IMR-90 (cell line): ENCODE data around the gene SNAPC4. TPM values are rescaled to one million over a fixed set of nuclear protein-coding genes. Genes with fewer than 3 reads are reported as not detected.

Source experiments
- ATAC-seq: fragments of 200-7000 bp; cut with Tn5 transposase; 2 replicates; pipeline ENCODE4 v1.9.1; 2020; ENCODE audit warnings: low read depth, mild to moderate bottlenecking, moderate library complexity
- BruUV-seq: library from RNA; stranded (reverse); fragments of 400-500 nt; replicated peaks from 2 replicates; lab custom pipeline; 2021; lab: Mats Ljungman, UMichigan
- CTCF ChIA-PET: fragments of 300-600 bp; formaldehyde crosslinking; extraction: SDS; loops from one replicate; lab custom pipeline; 2021; ENCODE audit warnings: antibody characterized with exemption; lab: Yijun Ruan, JAX
- POLR2A ChIA-PET: fragments of 300-600 bp; sonication (Branson Sonifier 250); formaldehyde crosslinking; loops from one replicate; lab custom pipeline; 2022; ENCODE audit warnings: antibody characterized with exemption; ENCODE audit not compliant: unreplicated experiment; lab: Charles Lee
- DNase-seq: peaks from one replicate; pipeline ENCODE4 v3.0.0; 2013
- H2AFZ ChIP-seq: replicated peaks from 2 replicates; pipeline ENCODE3; 2013; ENCODE audit warnings: low read length, mild to moderate bottlenecking; ENCODE audit not compliant: poor library complexity
- H2AK5ac ChIP-seq: 2 replicates; pipeline ENCODE4 v1.6.1; 2013; ENCODE audit warnings: low read depth, low read length, inconsistent platforms
- H2AK9ac ChIP-seq: replicated peaks from 2 replicates; pipeline ENCODE3; 2013; ENCODE audit warnings: mild to moderate bottlenecking, low read depth, low read length, moderate library complexity; ENCODE audit not compliant: poor library complexity
- H2BK120ac ChIP-seq: 2 replicates; pipeline ENCODE4 v1.6.1; 2013; ENCODE audit warnings: low read depth, low read length, inconsistent platforms
- H2BK15ac ChIP-seq: 3 replicates; pipeline ENCODE4 v1.6.1; 2013; ENCODE audit warnings: low read depth, low read length, inconsistent platforms
- H2BK20ac ChIP-seq: 2 replicates; pipeline ENCODE4 v1.6.1; 2013; ENCODE audit warnings: low read depth, mild to moderate bottlenecking, inconsistent platforms, low read length, moderate library complexity
- H2BK5ac ChIP-seq: 2 replicates; pipeline ENCODE4 v1.6.1; 2013; ENCODE audit warnings: mild to moderate bottlenecking, low read depth, low read length, inconsistent platforms; ENCODE audit not compliant: poor library complexity, severe bottlenecking
- H3K14ac ChIP-seq: replicated peaks from 2 replicates; pipeline ENCODE4 v1.6.1; 2013; ENCODE audit warnings: low read depth, low read length, inconsistent platforms
- H3K18ac ChIP-seq: 2 replicates; pipeline ENCODE4 v1.6.1; 2013; ENCODE audit warnings: low read depth, low read length, control low read depth
- H3K23ac ChIP-seq: 2 replicates; pipeline ENCODE4 v1.6.1; 2013; ENCODE audit warnings: low read depth, low read length, inconsistent platforms
- H3K27ac ChIP-seq: 2 replicates; pipeline ENCODE4 v1.5.1; 2013; ENCODE audit warnings: mild to moderate bottlenecking, control low read depth, low read length; ENCODE audit not compliant: insufficient read depth
- H3K27me3 ChIP-seq: 2 replicates; pipeline ENCODE4 v1.6.1; 2013; ENCODE audit warnings: low read length; ENCODE audit not compliant: control insufficient read depth, insufficient read depth
- H3K36me3 ChIP-seq: 2 replicates; pipeline ENCODE4 v1.6.1; 2013; ENCODE audit warnings: low read length, mixed read lengths; ENCODE audit not compliant: control insufficient read depth, insufficient read depth
- H3K4ac ChIP-seq: 2 replicates; pipeline ENCODE4 v1.6.1; 2013; ENCODE audit warnings: low read depth, low read length, inconsistent platforms
- H3K4me1 ChIP-seq: 2 replicates; pipeline ENCODE4 v1.6.1; 2013; ENCODE audit warnings: low read length, mixed read lengths; ENCODE audit not compliant: control insufficient read depth, insufficient read depth
- H3K4me2 ChIP-seq: 2 replicates; pipeline ENCODE4 v1.6.1; 2013; ENCODE audit warnings: low read depth, mild to moderate bottlenecking, control low read depth, low read length, moderate library complexity
- H3K4me3 ChIP-seq: 2 replicates; pipeline ENCODE4 v1.5.1; 2013; ENCODE audit warnings: low read depth, mild to moderate bottlenecking, control low read depth, low read length, moderate library complexity; ENCODE audit not compliant: insufficient read depth
- H3K56ac ChIP-seq: 2 replicates; pipeline ENCODE4 v1.6.1; 2013; ENCODE audit warnings: low read length, inconsistent platforms; ENCODE audit not compliant: insufficient read depth; ENCODE audit errors: extremely low read depth
- H3K79me1 ChIP-seq, 2 experiments: 2 replicates each; pipeline ENCODE4 v1.6.1; 2013; ENCODE audit warnings: low read length in 2 of 2, inconsistent platforms in 1 of 2, low read depth in 1 of 2
- H3K9ac ChIP-seq: 2 replicates; pipeline ENCODE4 v1.6.1; 2013; ENCODE audit warnings: low read depth, low read length, control low read depth
- H3K9me1 ChIP-seq: 2 replicates; pipeline ENCODE4 v1.6.1; 2013; ENCODE audit warnings: low read length, inconsistent platforms; ENCODE audit not compliant: insufficient read depth
- H3K9me3 ChIP-seq: 2 replicates; pipeline ENCODE4 v1.6.1; 2013; ENCODE audit warnings: low read length; ENCODE audit not compliant: control insufficient read depth, insufficient read depth
- H4K20me1 ChIP-seq: 2 replicates; pipeline ENCODE4 v1.6.1; 2013; ENCODE audit warnings: low read length, inconsistent platforms; ENCODE audit not compliant: insufficient read depth
- H4K5ac ChIP-seq: 2 replicates; pipeline ENCODE4 v1.6.1; 2013; ENCODE audit warnings: mild to moderate bottlenecking, low read depth, low read length, control low read depth
- H4K8ac ChIP-seq, 2 experiments: 2 replicates each; pipeline ENCODE4 v1.6.1; 2013; ENCODE audit warnings: low read depth in 2 of 2, low read length in 2 of 2, control low read depth in 1 of 2, inconsistent platforms in 1 of 2
- H4K91ac ChIP-seq: 2 replicates; pipeline ENCODE4 v1.6.1; 2013; ENCODE audit warnings: low read depth, low read length, inconsistent platforms; ENCODE audit not compliant: insufficient read depth
- BHLHE40 ChIP-seq: fragments of 150-350 bp; IDR thresholded peaks from 2 replicates; pipeline ENCODE4 v1.6.1; 2016; ENCODE audit warnings: mild to moderate bottlenecking, low read depth, low read length
- CEBPB ChIP-seq: IDR thresholded peaks from 2 replicates; pipeline ENCODE4 v1.6.1; 2012; ENCODE audit warnings: low read depth, low read length, improper control_type of control experiment
- CHD1 ChIP-seq: IDR thresholded peaks from 2 replicates; pipeline ENCODE4 v1.6.1; 2012; ENCODE audit warnings: low read depth, low read length, improper control_type of control experiment
- FOS ChIP-seq: fragments of 150-350 bp; IDR thresholded peaks from 2 replicates; pipeline ENCODE4 v1.6.1; 2016; ENCODE audit warnings: low read depth, low read length
- MAZ ChIP-seq: IDR thresholded peaks from 2 replicates; pipeline ENCODE4 v1.6.1; 2012; ENCODE audit warnings: low read depth, mild to moderate bottlenecking, low read length, improper control_type of control experiment, moderate library complexity, borderline replicate concordance
- MXI1 ChIP-seq: IDR thresholded peaks from 2 replicates; pipeline ENCODE4 v1.6.1; 2012; ENCODE audit warnings: low read depth, mild to moderate bottlenecking, low read length, moderate library complexity, borderline replicate concordance
- POLR2A ChIP-seq: IDR thresholded peaks from 2 replicates; pipeline ENCODE4 v1.6.1; 2012; ENCODE audit warnings: mild to moderate bottlenecking, low read depth, low read length
- RCOR1 ChIP-seq: IDR thresholded peaks from 2 replicates; pipeline ENCODE4 v1.6.1; 2012; ENCODE audit warnings: mild to moderate bottlenecking, low read length, improper control_type of control experiment; ENCODE audit not compliant: insufficient replicate concordance
- RFX5 ChIP-seq: IDR thresholded peaks from 2 replicates; pipeline ENCODE4 v1.8.0; 2012; ENCODE audit warnings: low read depth, mild to moderate bottlenecking, low read length, moderate library complexity
- SMC3 ChIP-seq: fragments of 150-350 bp; IDR thresholded peaks from 2 replicates; pipeline ENCODE4 v1.6.1; 2016; ENCODE audit warnings: low read depth, mild to moderate bottlenecking, antibody characterized with exemption, low read length, moderate library complexity
- USF2 ChIP-seq: fragments of 150-350 bp; IDR thresholded peaks from 2 replicates; pipeline ENCODE4 v1.6.1; 2017; ENCODE audit warnings: mild to moderate bottlenecking, antibody characterized with exemption, low read length, low read depth
- WGBS, 2 experiments: methylation state at CpG; one replicate each; pipeline versions ENCODE4 v1.1.5 to v1.1.7; 2013; ENCODE audit warnings: missing lambda C conversion rate in 2 of 2; ENCODE audit not compliant: insufficient read length in 1 of 2; ENCODE audit errors: extremely low coverage in 2 of 2; 5-methylcytosine and 5-hydroxymethylcytosine counted together
- dilution Hi-C: fragments of 300-500 bp; cut with HindIII; formaldehyde crosslinking; loops from one replicate; pipeline ENCODE4 v1.14.3; 2018; ENCODE audit warnings: low sequenced_read_pairs; ENCODE audit not compliant: unreplicated experiment
- in situ Hi-C: fragments of 300-500 bp; cut with MboI; formaldehyde crosslinking; loops from 3 replicates; pipeline ENCODE4 v1.14.3; 2019; ENCODE audit warnings: low sequenced_read_pairs, inconsistent platforms, mixed read lengths
- intact Hi-C: fragments of 100-400 bp; cut with micrococcal nuclease; formaldehyde crosslinking; loops from 2 replicates; pipeline ENCODE4 v1.10.0; 2022
- polyA plus RNA-seq, 3 experiments: library from polyadenylated mRNA; depleted of rRNA; stranded (reverse); fragments of >200 nt; gene quantifications; 2 replicates each; pipeline ENCODE4 v1.2.3, GENCODE V29; 2012; ENCODE audit warnings: low replicate concordance in 1 of 3
- total RNA-seq: library from RNA; depleted of rRNA; stranded (reverse); fragments of >200 nt; gene quantifications from 2 replicates; pipeline ENCODE4 v1.2.3, GENCODE V29; 2012
- TF ChIP-seq, protein P1 (sequence below): fragments of 150-350 bp; IDR thresholded peaks from 2 replicates; pipeline ENCODE4 v1.6.1; 2016; ENCODE audit warnings: low read depth, mild to moderate bottlenecking, low read length, moderate library complexity, borderline replicate concordance
- TF ChIP-seq, protein P2 (sequence below): conservative IDR thresholded peaks from 2 replicates; pipeline ENCODE4 v1.5.1; 2012; ENCODE audit warnings: mild to moderate bottlenecking, low read depth, low read length, improper control_type of control experiment

The SNAPC4 gene
- total and polyA plus RNA-seq, 2 of the 4 experiments (the other 2 are of a cell fraction): 2.5 to 6.5 TPM

DNA sequence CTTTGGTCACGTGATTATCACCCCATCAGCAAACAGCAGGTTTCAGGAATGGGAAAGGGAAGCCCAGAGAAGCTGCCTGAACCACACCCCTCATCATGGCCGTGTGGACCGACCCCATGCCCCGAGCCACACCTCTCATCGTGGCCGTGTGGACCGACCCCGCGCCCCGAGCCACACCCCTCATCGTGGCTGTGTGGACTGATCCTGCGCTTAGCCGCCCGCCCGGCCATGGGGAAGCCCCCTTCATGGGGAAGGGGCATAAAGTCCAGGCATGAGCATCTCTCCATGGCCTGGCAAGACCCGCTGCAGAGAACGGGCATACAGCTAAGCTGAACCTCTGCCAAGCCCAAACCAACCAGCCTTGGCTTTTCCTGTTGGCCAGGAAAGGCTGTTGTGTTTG, 6.4 kb downstream of the SNAPC4 start:
- H3K9ac ChIP-seq: no peak overlapping the region
- DNase-seq (no peak), ATAC-seq (no peak)
- H4K8ac ChIP-seq: no peak overlapping the region
- H2AK5ac ChIP-seq: no peak overlapping the region
- WGBS, 2 experiments: no CpG with 5 or more reads among the region's 17 CpGs
- H3K23ac ChIP-seq: no peak overlapping the region
- no peak overlapping the region for H2AK9ac ChIP-seq
- H3K9me3 ChIP-seq: no peaks in the 10 kb centered on the region
- H2BK120ac ChIP-seq: no peak overlapping the region
- peaks cover 5% of the 10 kb centered on the region for H4K20me1 ChIP-seq
- no peak overlapping the region for H3K4ac ChIP-seq
- no peak overlapping the region for H3K4me3 ChIP-seq
- dilution Hi-C loops: no loop called here
- ChIA-PET POLR2A (no interaction called here), CTCF (no interaction called here)
- H4K91ac ChIP-seq: no peak overlapping the region
- H4K5ac ChIP-seq: no peak overlapping the region
- in situ Hi-C loops: no loop called here
- peaks cover 18 to 26% of the 10 kb centered on the region in 2 experiments for H3K79me1 ChIP-seq
- H2AFZ ChIP-seq: no peak overlapping the region
- no TSS peak for BruUV-seq
- no peak for TF ChIP-seq USF2
- TF ChIP-seq MXI1: no peak
- no peak for TF ChIP-seq BHLHE40
- no peak for TF ChIP-seq FOS
- TF ChIP-seq, protein P1, sequence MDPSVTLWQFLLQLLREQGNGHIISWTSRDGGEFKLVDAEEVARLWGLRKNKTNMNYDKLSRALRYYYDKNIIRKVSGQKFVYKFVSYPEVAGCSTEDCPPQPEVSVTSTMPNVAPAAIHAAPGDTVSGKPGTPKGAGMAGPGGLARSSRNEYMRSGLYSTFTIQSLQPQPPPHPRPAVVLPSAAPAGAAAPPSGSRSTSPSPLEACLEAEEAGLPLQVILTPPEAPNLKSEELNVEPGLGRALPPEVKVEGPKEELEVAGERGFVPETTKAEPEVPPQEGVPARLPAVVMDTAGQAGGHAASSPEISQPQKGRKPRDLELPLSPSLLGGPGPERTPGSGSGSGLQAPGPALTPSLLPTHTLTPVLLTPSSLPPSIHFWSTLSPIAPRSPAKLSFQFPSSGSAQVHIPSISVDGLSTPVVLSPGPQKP: no peak
- TF ChIP-seq RFX5: no peak
- no peak for TF ChIP-seq SMC3
- no peak for TF ChIP-seq POLR2A
- TF ChIP-seq, protein P2, sequence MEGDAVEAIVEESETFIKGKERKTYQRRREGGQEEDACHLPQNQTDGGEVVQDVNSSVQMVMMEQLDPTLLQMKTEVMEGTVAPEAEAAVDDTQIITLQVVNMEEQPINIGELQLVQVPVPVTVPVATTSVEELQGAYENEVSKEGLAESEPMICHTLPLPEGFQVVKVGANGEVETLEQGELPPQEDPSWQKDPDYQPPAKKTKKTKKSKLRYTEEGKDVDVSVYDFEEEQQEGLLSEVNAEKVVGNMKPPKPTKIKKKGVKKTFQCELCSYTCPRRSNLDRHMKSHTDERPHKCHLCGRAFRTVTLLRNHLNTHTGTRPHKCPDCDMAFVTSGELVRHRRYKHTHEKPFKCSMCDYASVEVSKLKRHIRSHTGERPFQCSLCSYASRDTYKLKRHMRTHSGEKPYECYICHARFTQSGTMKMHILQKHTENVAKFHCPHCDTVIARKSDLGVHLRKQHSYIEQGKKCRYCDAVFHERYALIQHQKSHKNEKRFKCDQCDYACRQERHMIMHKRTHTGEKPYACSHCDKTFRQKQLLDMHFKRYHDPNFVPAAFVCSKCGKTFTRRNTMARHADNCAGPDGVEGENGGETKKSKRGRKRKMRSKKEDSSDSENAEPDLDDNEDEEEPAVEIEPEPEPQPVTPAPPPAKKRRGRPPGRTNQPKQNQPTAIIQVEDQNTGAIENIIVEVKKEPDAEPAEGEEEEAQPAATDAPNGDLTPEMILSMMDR: no peak
- TF ChIP-seq MAZ: no peak
- TF ChIP-seq CEBPB: no peak
- TF ChIP-seq RCOR1: no peak
- no peak for TF ChIP-seq CHD1
- H2BK20ac ChIP-seq: no peak overlapping the region
- H3K27me3 ChIP-seq: no peaks in the 10 kb centered on the region
- H3K56ac ChIP-seq: no peak overlapping the region
- H2BK5ac ChIP-seq: no peak overlapping the region
- H3K9me1 ChIP-seq: no peaks in the 10 kb centered on the region
- H3K4me2 ChIP-seq: no peak overlapping the region
- peaks cover 1% of the 10 kb centered on the region; the same call in 1 of the 2 replicates for H3K4me1 ChIP-seq
- H3K36me3 ChIP-seq: peaks cover 73% of the 10 kb centered on the region
- no peak overlapping the region for H3K14ac ChIP-seq
- H3K27ac ChIP-seq: no peak overlapping the region
- no peak overlapping the region for H3K18ac ChIP-seq
- no peak overlapping the region for H2BK15ac ChIP-seq
- intact Hi-C loops: no loop called here
